ENCODE measurements around the gene TRMU. TPM values are rescaled to one million over a fixed set of nuclear protein-coding genes. Genes with fewer than 3 reads are reported as not detected.

Gene TRMU
- total RNA-seq, 4 donors from 2014 or later, result 9.1 to 14.4 (median 13.0) TPM

DNA sequence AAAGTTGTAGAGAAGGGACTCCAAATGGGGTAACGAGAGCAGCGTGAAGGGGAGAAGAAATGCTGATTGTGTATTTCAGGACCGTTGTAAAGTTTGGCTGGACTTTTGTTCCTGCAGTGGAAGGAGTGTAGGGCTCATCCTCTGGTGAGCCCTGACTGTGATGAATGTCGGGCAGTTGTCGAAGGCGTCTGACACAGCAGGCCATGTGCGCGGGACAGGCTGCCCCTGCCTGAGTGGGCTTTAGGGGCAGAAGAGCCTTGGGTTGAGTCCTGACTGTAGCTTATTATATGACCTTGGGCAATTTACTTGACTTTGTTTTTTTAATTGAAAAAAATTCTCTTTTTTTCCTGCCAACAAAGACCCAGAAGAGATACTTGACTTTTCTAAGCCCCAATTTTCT, 3.1 kb downstream of the TRMU start:
- no peak for DNase-seq
- Histone ChIP-seq H3K4me1 (peaks cover 13 to 16% of the 10 kb centered on the region in 2 donors), H3K27ac (no peak overlapping the region), H3K4me3 (no peak overlapping the region), H3K9me3 (no peaks in the 10 kb centered on the region), H3K27me3 (no peaks in the 10 kb centered on the region), H3K36me3 (peaks cover 0 to 53% of the 10 kb centered on the region in 2 donors)
- no peak for TF ChIP-seq POLR2A (IDR thresholded peaks at IDR 0.05)
- TF ChIP-seq, protein P1, sequence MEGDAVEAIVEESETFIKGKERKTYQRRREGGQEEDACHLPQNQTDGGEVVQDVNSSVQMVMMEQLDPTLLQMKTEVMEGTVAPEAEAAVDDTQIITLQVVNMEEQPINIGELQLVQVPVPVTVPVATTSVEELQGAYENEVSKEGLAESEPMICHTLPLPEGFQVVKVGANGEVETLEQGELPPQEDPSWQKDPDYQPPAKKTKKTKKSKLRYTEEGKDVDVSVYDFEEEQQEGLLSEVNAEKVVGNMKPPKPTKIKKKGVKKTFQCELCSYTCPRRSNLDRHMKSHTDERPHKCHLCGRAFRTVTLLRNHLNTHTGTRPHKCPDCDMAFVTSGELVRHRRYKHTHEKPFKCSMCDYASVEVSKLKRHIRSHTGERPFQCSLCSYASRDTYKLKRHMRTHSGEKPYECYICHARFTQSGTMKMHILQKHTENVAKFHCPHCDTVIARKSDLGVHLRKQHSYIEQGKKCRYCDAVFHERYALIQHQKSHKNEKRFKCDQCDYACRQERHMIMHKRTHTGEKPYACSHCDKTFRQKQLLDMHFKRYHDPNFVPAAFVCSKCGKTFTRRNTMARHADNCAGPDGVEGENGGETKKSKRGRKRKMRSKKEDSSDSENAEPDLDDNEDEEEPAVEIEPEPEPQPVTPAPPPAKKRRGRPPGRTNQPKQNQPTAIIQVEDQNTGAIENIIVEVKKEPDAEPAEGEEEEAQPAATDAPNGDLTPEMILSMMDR (IDR thresholded peaks at IDR 0.05 in 4 of 5, conservative IDR thresholded peaks at IDR 0.05 in 1 of 5), result no peak
- in situ Hi-C loops (cut with MboI; ENCODE audit: low sequenced_read_pairs in 4 of 4) (no loop called here), intact Hi-C loops (cut with DNase I; ENCODE audit: low total_unique reads) (no loop called here)
- ATAC-seq, result no peak

DNA sequence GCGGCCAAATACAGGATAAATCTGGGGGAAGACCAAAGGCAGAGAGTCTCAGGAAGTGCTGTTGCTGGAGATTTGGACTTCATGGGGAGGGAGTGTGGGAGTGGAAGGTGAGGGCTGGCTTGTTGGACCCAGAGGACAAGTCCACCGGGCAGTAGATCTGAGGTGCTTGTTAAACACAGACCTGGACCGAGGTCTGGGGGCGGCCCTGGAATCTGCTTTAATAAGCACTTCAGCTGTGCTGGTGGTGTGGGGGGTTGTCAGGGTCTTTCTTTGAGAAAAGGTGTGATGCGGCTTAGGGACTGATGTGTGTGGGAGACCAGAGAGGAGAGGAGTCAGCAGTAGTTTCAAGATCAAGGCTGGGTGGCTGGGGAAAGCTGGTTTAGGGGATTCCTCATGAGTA, 4.4 kb downstream of the TRMU start:
- intact Hi-C loops (cut with DNase I; ENCODE audit: low total_unique reads), result no loop called here
- H3K36me3 ChIP-seq, result peaks cover 0 to 67% of the 10 kb centered on the region in 2 donors
- DNase-seq (no peak), ATAC-seq (no peak)
- TF ChIP-seq POLR2A (IDR thresholded peaks at IDR 0.05), result no peak
- TF ChIP-seq, protein P1 (IDR thresholded peaks at IDR 0.05 in 4 of 5, conservative IDR thresholded peaks at IDR 0.05 in 1 of 5), result no peak
- H3K27me3 ChIP-seq, result no peaks in the 10 kb centered on the region
- H3K4me3 ChIP-seq, result no peak overlapping the region
- H3K4me1 ChIP-seq, result peaks cover 12 to 13% of the 10 kb centered on the region in 2 donors
- in situ Hi-C loops (cut with MboI; ENCODE audit: low sequenced_read_pairs in 4 of 4), result no loop called here
- no peak overlapping the region for H3K27ac ChIP-seq
- no peaks in the 10 kb centered on the region for H3K9me3 ChIP-seq

DNA sequence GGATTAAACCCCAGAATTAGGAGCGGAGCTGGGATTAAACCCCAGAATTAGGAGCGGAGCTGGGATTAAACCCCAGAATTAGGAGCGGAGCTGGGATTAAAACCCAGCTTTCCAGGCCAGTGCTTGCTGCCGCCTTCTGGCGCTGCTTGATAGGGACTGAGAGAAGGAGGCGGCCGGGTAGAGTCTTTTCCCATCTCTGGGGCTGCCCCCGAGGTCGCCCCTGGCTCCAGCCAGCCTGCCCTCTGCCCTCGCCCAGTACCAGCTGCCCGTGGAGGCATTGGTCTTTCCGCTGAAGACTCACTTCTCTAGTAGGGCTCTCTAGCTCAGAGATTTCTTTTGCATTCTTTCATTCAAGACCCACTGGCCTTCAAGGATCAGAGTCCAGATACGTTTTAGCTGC, 5.2 kb downstream of the TRMU start:
- Histone ChIP-seq H3K36me3 (peaks cover 0 to 74% of the 10 kb centered on the region in 2 donors), H3K27ac (no peak overlapping the region), H3K4me1 (peaks cover 11 to 13% of the 10 kb centered on the region in 2 donors), H3K4me3 (no peak overlapping the region), H3K27me3 (no peaks in the 10 kb centered on the region), H3K9me3 (no peaks in the 10 kb centered on the region)
- no peak for ATAC-seq
- intact Hi-C loops (cut with DNase I; ENCODE audit: low total_unique reads), result no loop called here
- in situ Hi-C loops (cut with MboI; ENCODE audit: low sequenced_read_pairs in 4 of 4), result no loop called here
- no peak for DNase-seq
- TF ChIP-seq, protein P1 (IDR thresholded peaks at IDR 0.05 in 4 of 5, conservative IDR thresholded peaks at IDR 0.05 in 1 of 5), result no peak
- TF ChIP-seq POLR2A (IDR thresholded peaks at IDR 0.05), result no peak

DNA sequence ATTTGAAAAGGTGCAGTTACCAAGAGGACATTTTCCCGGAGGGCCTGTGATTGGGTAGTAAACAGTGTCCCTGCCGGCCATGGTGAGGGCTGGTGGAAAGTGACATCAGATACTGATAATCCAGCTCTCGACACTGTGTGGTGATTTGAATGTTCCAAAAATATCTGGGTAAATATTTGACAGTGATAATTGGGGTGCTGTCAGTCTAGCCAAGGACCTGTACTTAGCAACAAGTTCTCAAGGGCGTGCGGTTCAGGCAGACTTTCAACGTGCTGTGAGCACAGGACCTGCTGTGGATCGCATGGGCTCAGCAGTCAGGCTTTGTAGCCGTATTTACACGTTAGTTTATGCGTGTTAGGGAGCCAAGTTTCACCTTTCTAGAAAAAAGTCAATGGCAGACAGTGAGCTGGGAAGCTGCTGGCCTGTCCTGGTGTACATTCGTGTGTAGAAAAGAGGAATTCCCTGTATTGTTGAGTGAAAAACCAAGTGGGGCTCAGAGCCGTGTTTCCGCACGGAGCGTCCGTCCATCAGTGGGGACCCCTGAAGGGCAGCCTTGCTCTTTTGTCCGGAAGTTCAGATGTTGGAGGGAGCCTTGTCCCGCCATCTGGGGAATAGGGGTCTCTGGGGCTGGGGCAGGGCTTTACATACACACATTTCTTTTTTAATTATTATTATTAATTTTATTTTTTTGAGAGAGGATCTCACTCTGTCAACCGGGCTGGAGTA, 11.3 kb downstream of the TRMU start:
- in situ Hi-C loops (cut with MboI; ENCODE audit: low sequenced_read_pairs in 4 of 4) (no loop called here), intact Hi-C loops (cut with DNase I; ENCODE audit: low total_unique reads) (no loop called here)
- Histone ChIP-seq H3K36me3 (peaks cover 3 to 99% of the 10 kb centered on the region in 2 donors), H3K4me1 (no peaks in the 10 kb centered on the region), H3K4me3 (no peak overlapping the region), H3K27me3 (no peaks in the 10 kb centered on the region), H3K9me3 (no peaks in the 10 kb centered on the region), H3K27ac (peak overlapping the region in 2 of 4 donors; percentile 8 to 33)
- DNase-seq, result no peak
- ATAC-seq, result no peak
- TF ChIP-seq, protein P1 (IDR thresholded peaks at IDR 0.05 in 4 of 5, conservative IDR thresholded peaks at IDR 0.05 in 1 of 5), result no peak
- no peak for TF ChIP-seq POLR2A (IDR thresholded peaks at IDR 0.05)

Data from gastrocnemius medialis (tissue), 4 donors.